Measurements from ENCODE around the gene GNG7.

DNA sequence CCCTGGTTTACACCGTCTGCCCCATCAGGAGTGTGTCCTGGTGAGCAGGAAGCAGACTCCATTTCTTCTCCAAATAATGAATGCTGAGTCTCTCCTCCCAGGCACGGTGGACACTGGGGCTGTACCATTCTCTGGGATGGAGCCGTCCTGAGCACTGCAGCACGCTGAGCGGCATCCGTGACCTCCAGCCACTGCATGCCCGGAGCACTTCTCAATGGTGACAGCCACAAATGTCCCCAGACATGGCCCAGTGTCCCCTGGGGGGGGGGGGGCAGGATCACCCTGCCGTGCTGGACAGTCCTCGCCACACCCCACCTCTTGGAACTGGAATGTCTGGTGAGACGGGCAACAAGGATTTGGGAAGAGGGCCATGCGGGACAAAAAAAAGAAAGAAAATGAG, 37.4 kb downstream of the GNG7 start:
- TF ChIP-seq PBX3 (IDR thresholded peaks at IDR 0.05) (no peak), ELF1 (IDR thresholded peaks at IDR 0.05) (no peak), CHD2 (IDR thresholded peaks at IDR 0.05; ENCODE audit: low read length, partially characterized antibody) (no peak), EZH2phosphoT487 (IDR thresholded peaks at IDR 0.05; ENCODE audit: borderline replicate concordance, low read depth) (no peak), EP300 (IDR thresholded peaks at IDR 0.05; ENCODE audit: borderline replicate concordance in 1 of 2, low read depth in 1 of 2, low read length in 1 of 2) (no peak), SIN3A (IDR thresholded peaks at IDR 0.05; ENCODE audit: borderline replicate concordance, low read depth, low read length) (no peak), FOXM1 (IDR thresholded peaks at IDR 0.05; ENCODE audit: low read depth) (no peak), USF2 (IDR thresholded peaks at IDR 0.05; ENCODE audit: borderline replicate concordance, low read depth, low read length) (no peak), REST (IDR thresholded peaks at IDR 0.05; ENCODE audit: low read depth, low read length) (no peak), NFIC (IDR thresholded peaks at IDR 0.05; ENCODE audit: borderline replicate concordance) (no peak), JUND (IDR thresholded peaks at IDR 0.05) (no peak)
- TF ChIP-seq, protein P1, sequence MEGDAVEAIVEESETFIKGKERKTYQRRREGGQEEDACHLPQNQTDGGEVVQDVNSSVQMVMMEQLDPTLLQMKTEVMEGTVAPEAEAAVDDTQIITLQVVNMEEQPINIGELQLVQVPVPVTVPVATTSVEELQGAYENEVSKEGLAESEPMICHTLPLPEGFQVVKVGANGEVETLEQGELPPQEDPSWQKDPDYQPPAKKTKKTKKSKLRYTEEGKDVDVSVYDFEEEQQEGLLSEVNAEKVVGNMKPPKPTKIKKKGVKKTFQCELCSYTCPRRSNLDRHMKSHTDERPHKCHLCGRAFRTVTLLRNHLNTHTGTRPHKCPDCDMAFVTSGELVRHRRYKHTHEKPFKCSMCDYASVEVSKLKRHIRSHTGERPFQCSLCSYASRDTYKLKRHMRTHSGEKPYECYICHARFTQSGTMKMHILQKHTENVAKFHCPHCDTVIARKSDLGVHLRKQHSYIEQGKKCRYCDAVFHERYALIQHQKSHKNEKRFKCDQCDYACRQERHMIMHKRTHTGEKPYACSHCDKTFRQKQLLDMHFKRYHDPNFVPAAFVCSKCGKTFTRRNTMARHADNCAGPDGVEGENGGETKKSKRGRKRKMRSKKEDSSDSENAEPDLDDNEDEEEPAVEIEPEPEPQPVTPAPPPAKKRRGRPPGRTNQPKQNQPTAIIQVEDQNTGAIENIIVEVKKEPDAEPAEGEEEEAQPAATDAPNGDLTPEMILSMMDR (IDR thresholded peaks at IDR 0.05), result no peak
